Ovary (tissue), 9 donors: ENCODE results near the gene GOLGA7B. TPM values are rescaled to one million over a fixed set of nuclear protein-coding genes. Genes with fewer than 3 reads are reported as not detected.

Source experiments
- DNase-seq, 5 donors: peaks; one replicate each; pipeline ENCODE4 v3.0.0-alpha.2; 2019 to 2020
- H3K27ac ChIP-seq, 2 donors: fragments of 200-600 bp; one replicate each; pipeline versions ENCODE4 v1.5.1 to v1.8.0; 2019 to 2022
- H3K27me3 ChIP-seq: fragments of 200-600 bp; one replicate; pipeline ENCODE4 v1.8.0; 2022
- H3K36me3 ChIP-seq: fragments of 200-600 bp; sonication (generic); one replicate; pipeline ENCODE4 v1.5.1; 2019
- H3K4me1 ChIP-seq: one replicate; pipeline ENCODE4 v1.8.1; 2013; ENCODE audit warnings: mild to moderate bottlenecking, moderate library complexity; ENCODE audit not compliant: insufficient read depth
- H3K4me3 ChIP-seq: fragments of 200-600 bp; sonication (generic); one replicate; pipeline ENCODE4 v1.5.1; 2017
- H3K9me3 ChIP-seq, 2 donors: fragments of 200-600 bp in 1 of 2; sonication (generic) in 1 of 2; one replicate each; pipeline versions ENCODE4 v1.5.1 to v1.8.1; 2013 to 2019; ENCODE audit warnings: mild to moderate bottlenecking in 1 of 2, moderate library complexity in 1 of 2
- EP300 ChIP-seq: sonication (generic); formaldehyde crosslinking; IDR thresholded peaks from one replicate; pipeline ENCODE4 v1.6.1; 2017; ENCODE audit warnings: antibody characterized with exemption
- POLR2A ChIP-seq: fragments of 450-650 bp; IDR thresholded peaks from one replicate; pipeline ENCODE4 v1.6.1; 2017; ENCODE audit warnings: antibody characterized with exemption, mild to moderate bottlenecking, moderate library complexity
- WGBS, 3 donors: extraction: QIAGEN DNeasy Blood & Tissue Kit in 1 of 3; methylation state at CpG; one replicate each; pipeline versions ENCODE4 v1.1.5 to v1.1.7; 2013 to 2017; 5-methylcytosine and 5-hydroxymethylcytosine counted together
- intact Hi-C, 4 donors: fragments of 100-400 bp; cut with DNase I; formaldehyde crosslinking; loops; one replicate each; pipeline versions ENCODE4 v1.11.0 to v1.15.1; 2022 to 2023
- polyA plus RNA-seq, 2 donors: library from polyadenylated mRNA; stranded (reverse); fragments of 200-250 nt in 1 of 2; fragments of 350-450 nt in 1 of 2; fragmentation: Illumina TruSeq in 1 of 2; extraction: RNeasy Lipid Tissue Mini Kit (QIAGEN cat#74804) in 1 of 2; gene quantifications; one replicate each; pipeline ENCODE4 v1.2.3, GENCODE V29; 2013 to 2014
- total RNA-seq, 7 donors: library from RNA; depleted of rRNA in 2 of 7; stranded (reverse); fragments of >200 nt in 2 of 7; fragmentation: NEBNext Ultra II Directional in 3 of 7; extraction: Animal tissue kit (Norgen Biotek cat#: 25700) in 3 of 7; gene quantifications; one replicate each; pipeline versions ENCODE4 v1.1.0 to v1.2.4, GENCODE V29; 2016 to 2023
- TF ChIP-seq, protein P1 (sequence below), 3 donors: fragments of 450-650 bp in 2 of 3; fragments of 200-600 bp in 1 of 3; IDR thresholded peaks; one replicate each; pipeline versions ENCODE4 v1.5.1 to v1.8.0; 2016 to 2022; ENCODE audit warnings: antibody characterized with exemption in 3 of 3, mild to moderate bottlenecking in 1 of 3
- donor health status: DM: no; HTN: no; CAD: no; lungs with moderate emphysema.
- donor health status: DM: no; HTN: no; CAD: no.
- donor health status: Bipolar disorder and iron deficiency.
- donor health status: DM: yes; HTN: yes; CAD: no.
- donor health status: DM: no; HTN: no; CAD: no.
- donor health status: DM: yes; HTN: yes; CAD: no.

The GOLGA7B gene
- total and polyA plus RNA-seq, 9 donors, result under 0.01 to 0.30 (median 0.05) TPM; not detected in 2

DNA sequence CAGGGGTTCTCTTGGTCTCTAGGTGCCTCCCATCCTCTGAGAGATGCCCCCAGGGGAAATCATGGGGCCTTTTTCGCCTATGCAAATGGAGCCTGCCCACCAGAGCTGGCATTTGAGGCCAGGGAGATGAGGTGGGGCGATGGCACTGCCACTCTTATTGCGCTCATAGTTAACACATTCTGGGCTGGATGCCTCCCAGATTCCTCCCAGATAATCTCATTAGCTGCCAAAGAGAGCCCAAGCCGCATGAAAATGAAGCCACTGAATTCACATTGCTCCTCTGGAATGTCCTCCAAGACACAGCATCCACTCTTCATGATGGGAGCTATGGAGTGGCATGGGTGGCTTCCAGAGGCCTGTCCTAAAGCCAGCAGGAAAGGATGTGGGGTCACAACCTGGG lies 61.0 kb downstream of the GOLGA7B start:
- TF ChIP-seq POLR2A (no peak), EP300 (no peak)
- TF ChIP-seq, protein P1, sequence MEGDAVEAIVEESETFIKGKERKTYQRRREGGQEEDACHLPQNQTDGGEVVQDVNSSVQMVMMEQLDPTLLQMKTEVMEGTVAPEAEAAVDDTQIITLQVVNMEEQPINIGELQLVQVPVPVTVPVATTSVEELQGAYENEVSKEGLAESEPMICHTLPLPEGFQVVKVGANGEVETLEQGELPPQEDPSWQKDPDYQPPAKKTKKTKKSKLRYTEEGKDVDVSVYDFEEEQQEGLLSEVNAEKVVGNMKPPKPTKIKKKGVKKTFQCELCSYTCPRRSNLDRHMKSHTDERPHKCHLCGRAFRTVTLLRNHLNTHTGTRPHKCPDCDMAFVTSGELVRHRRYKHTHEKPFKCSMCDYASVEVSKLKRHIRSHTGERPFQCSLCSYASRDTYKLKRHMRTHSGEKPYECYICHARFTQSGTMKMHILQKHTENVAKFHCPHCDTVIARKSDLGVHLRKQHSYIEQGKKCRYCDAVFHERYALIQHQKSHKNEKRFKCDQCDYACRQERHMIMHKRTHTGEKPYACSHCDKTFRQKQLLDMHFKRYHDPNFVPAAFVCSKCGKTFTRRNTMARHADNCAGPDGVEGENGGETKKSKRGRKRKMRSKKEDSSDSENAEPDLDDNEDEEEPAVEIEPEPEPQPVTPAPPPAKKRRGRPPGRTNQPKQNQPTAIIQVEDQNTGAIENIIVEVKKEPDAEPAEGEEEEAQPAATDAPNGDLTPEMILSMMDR (IDR thresholded peaks at IDR 0.05), result no peak
- Histone ChIP-seq H3K36me3 (no peaks in the 10 kb centered on the region), H3K9me3 (no peaks in the 10 kb centered on the region), H3K4me1 (no peaks in the 10 kb centered on the region), H3K27ac (no peak overlapping the region), H3K27me3 (no peaks in the 10 kb centered on the region), H3K4me3 (no peak overlapping the region)
- intact Hi-C loops, result no loop called here
- 67 to 74% (median 68%) methylated on average over 4 of the region's 4 CpGs for WGBS, 3 donors
- DNase-seq, result no peak

DNA sequence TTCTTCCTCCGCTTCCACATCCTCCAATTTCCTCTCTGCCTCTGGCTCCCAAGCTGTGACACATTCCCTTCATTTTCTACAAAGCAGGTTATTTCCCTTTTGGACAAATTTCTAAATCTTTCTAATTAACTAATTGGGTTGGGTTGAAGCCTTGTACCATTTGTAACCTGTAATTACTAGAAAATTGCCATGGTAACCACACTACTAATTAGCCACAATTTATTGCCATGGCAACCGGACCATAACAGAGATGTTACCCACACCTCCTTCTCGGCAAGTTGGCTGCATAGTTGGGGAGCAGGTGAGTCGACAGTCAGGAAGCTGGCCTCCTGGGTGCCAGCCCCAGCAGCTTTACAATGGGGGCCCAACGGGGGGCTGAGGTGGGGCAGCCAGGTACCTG lies 61.6 kb downstream of the GOLGA7B start:
- Histone ChIP-seq H3K36me3 (no peaks in the 10 kb centered on the region), H3K9me3 (no peaks in the 10 kb centered on the region), H3K4me1 (no peaks in the 10 kb centered on the region), H3K4me3 (no peak overlapping the region), H3K27me3 (no peaks in the 10 kb centered on the region), H3K27ac (no peak overlapping the region)
- WGBS, 3 donors, result 44 to 64% (median 48%) methylated on average over 5 of the region's 5 CpGs
- TF ChIP-seq POLR2A, result no peak
- no peak for TF ChIP-seq EP300
- TF ChIP-seq, protein P1 (IDR thresholded peaks at IDR 0.05), result no peak
- DNase-seq, result no peak
- intact Hi-C loops, result no loop called here

DNA sequence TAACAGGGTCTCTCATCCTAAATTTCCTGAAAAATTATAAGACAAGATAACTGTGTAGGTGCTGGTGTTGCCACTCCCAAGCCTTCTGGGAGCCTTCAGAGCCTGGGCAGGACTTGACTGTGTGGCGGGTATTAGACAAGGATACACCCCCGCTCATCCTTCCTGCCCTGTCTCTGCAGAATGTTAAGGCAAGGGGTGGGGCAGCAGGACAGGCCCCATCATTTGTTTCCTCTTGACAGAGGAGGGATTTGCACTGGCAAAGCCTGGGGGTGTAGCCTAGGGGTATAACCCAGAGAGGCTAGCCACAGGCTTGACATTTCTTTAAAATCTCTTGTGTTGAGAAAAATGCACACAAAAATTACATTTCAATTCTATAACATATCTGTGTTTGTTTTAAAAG lies 63.5 kb downstream of the GOLGA7B start:
- H3K36me3 ChIP-seq, result no peaks in the 10 kb centered on the region
- H3K4me1 ChIP-seq, result no peaks in the 10 kb centered on the region
- TF ChIP-seq POLR2A (no peak), EP300 (no peak)
- TF ChIP-seq, protein P1 (IDR thresholded peaks at IDR 0.05), result no peak
- no peak overlapping the region for H3K4me3 ChIP-seq
- DNase-seq, result no peak
- H3K27me3 ChIP-seq, result no peaks in the 10 kb centered on the region
- WGBS, 3 donors, result 60 to 72% (median 61%) methylated on average over 2 of the region's 2 CpGs
- H3K9me3 ChIP-seq, result no peaks in the 10 kb centered on the region
- intact Hi-C loops, result no loop called here
- H3K27ac ChIP-seq, result no peak overlapping the region

DNA sequence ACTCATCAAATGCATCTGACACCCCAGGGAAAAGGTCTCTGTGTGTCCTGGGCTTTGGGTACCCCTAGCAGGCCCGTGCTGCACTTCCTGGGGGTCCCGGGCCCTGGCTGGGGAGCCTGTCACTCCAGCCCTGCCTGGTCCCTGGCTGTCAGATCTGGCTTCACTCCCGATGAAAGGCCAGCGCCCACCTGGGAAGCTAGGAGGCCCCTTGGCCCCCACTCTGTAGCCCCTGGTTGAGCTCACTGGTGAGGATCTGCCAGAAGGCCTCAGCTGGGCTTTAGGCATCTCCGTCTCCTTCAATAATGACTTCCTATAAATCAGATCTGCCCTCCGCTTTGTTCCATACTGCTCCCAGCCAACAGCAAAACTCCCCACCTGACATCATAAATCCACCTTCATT lies 64.0 kb downstream of the GOLGA7B start:
- WGBS, 3 donors, result 50 to 60% (median 50%) methylated on average over 6 of the region's 6 CpGs
- no peaks in the 10 kb centered on the region for H3K36me3 ChIP-seq
- intact Hi-C loops, result no loop called here
- no peak for TF ChIP-seq POLR2A
- H3K4me1 ChIP-seq, result no peaks in the 10 kb centered on the region
- no peak for DNase-seq
- H3K27me3 ChIP-seq, result no peaks in the 10 kb centered on the region
- no peak overlapping the region for H3K4me3 ChIP-seq
- H3K27ac ChIP-seq, result no peak overlapping the region
- H3K9me3 ChIP-seq, result no peaks in the 10 kb centered on the region

DNA sequence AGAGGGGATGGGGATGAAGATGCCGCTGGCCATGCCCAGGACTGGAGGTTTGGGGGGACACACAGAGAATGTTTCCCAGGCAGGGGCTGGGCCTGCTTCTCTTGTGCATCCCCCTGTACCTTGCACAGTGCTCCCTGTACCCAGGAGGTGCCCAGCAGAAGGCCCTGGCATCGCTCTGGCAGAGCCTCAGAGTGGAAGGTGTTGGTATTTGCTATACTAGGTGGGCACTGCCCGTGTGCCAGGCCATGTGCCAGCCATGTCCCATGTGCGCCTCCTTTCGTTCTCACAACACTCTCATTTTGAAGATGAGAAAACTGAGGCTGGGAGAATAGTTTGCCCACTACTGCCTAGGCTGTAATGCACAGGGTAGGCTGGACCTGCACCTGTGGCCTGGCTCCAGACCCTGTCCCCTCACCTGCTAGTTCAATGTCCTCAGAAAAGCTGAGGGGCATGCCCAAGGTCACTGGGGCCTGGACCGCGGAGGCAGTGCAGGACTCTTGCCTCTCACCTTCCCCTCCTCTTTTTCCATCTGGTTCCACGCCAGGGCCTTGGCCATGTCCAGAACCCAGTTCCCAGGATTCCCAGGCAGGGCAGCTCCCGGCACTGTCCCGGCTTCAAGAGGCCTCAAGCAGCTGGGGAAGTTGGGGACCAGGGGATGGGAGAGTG lies 64.7 kb downstream of the GOLGA7B start:
- H3K27me3 ChIP-seq, result no peaks in the 10 kb centered on the region
- intact Hi-C loops, result no loop called here
- DNase-seq, result no peak

More for the DNA sequence above, 64.7 kb downstream of the GOLGA7B start:
- Histone ChIP-seq H3K4me1 (no peaks in the 10 kb centered on the region), H3K9me3 (no peaks in the 10 kb centered on the region), H3K27ac (no peak overlapping the region), H3K4me3 (no peak overlapping the region), H3K36me3 (no peaks in the 10 kb centered on the region)
- TF ChIP-seq EP300 (no peak), POLR2A (no peak)
- TF ChIP-seq, protein P1 (IDR thresholded peaks at IDR 0.05), result no peak
- WGBS, 3 donors, result 42 to 46% (median 43%) methylated on average over 9 to 10 of the region's 10 CpGs
